Keratinocyte (primary cell): Measurements from ENCODE around the gene CTNNA3. TPM values are rescaled to one million over a fixed set of nuclear protein-coding genes. Genes with fewer than 3 reads are reported as not detected.

Experiments used
- DNase-seq: peaks from one replicate; pipeline ENCODE4 v3.0.0-alpha.2; 2011; ENCODE audit warnings: low read depth, missing footprints, low spot score
- FAIRE-seq: peaks from 2 replicates; lab custom pipeline; 2011; peaks lifted over from hg19 to GRCh38; lab: Jason Lieb, UNC
- H2AFZ ChIP-seq: 2 replicates; pipeline ENCODE4 v1.6.0; 2012; ENCODE audit warnings: low read length, control low read depth, inconsistent platforms; ENCODE audit not compliant: control insufficient read depth
- H3K27ac ChIP-seq: 2 replicates; pipeline ENCODE4 v1.5.1; 2011; ENCODE audit warnings: low read length; ENCODE audit not compliant: control insufficient read depth, insufficient read depth
- H3K27me3 ChIP-seq: 3 replicates; pipeline ENCODE4 v1.6.0; 2011; ENCODE audit warnings: low read length; ENCODE audit not compliant: control insufficient read depth, insufficient read depth; ENCODE audit errors: extremely low read depth
- H3K36me3 ChIP-seq, 2 experiments: 2 replicates in 1 of 2; 3 replicates in 1 of 2; pipeline ENCODE4 v1.5.1; 2011; ENCODE audit warnings: low read length in 2 of 2, mild to moderate bottlenecking in 1 of 2; ENCODE audit not compliant: control insufficient read depth in 2 of 2, insufficient read depth in 2 of 2; ENCODE audit errors: extremely low read depth in 1 of 2
- H3K4me1 ChIP-seq: 3 replicates; pipeline ENCODE4 v1.5.1; 2011; ENCODE audit warnings: low read length; ENCODE audit not compliant: control insufficient read depth, insufficient read depth; ENCODE audit errors: extremely low read depth
- H3K4me2 ChIP-seq: 3 replicates; pipeline ENCODE4 v1.6.0; 2011; ENCODE audit warnings: low read depth, low read length; ENCODE audit not compliant: control insufficient read depth, insufficient read depth; ENCODE audit errors: extremely low read depth
- H3K4me3 ChIP-seq, 3 experiments: fragments of 200-600 bp in 1 of 3; sonication (generic) in 1 of 3; 2 replicates in 2 of 3; 3 replicates in 1 of 3; pipeline ENCODE4 v1.5.1; 2011 to 2016; ENCODE audit warnings: low read length in 3 of 3, mild to moderate bottlenecking in 3 of 3, control low read depth in 2 of 3, inconsistent platforms in 1 of 3, low read depth in 1 of 3, mixed read lengths in 1 of 3, mixed run types in 1 of 3, moderate library complexity in 1 of 3; ENCODE audit not compliant: control insufficient read depth in 2 of 3, insufficient read depth in 2 of 3; ENCODE audit errors: extremely low read depth in 1 of 3
- H3K79me2 ChIP-seq: 2 replicates; pipeline ENCODE4 v1.6.0; 2012; ENCODE audit warnings: low read length; ENCODE audit not compliant: control insufficient read depth, insufficient read depth
- H3K9ac ChIP-seq: 3 replicates; pipeline ENCODE4 v1.6.0; 2011; ENCODE audit warnings: low read length; ENCODE audit not compliant: control insufficient read depth, insufficient read depth; ENCODE audit errors: extremely low read depth
- H3K9me1 ChIP-seq: 3 replicates; pipeline ENCODE4 v1.6.0; 2011; ENCODE audit warnings: low read length; ENCODE audit not compliant: control insufficient read depth, insufficient read depth; ENCODE audit errors: extremely low read depth
- H3K9me3 ChIP-seq: 2 replicates; pipeline ENCODE4 v1.5.1; 2012; ENCODE audit warnings: low read depth, low read length; ENCODE audit not compliant: control insufficient read depth
- H4K20me1 ChIP-seq: 3 replicates; pipeline ENCODE4 v1.6.0; 2011; ENCODE audit warnings: low read length; ENCODE audit not compliant: control insufficient read depth, insufficient read depth; ENCODE audit errors: extremely low read depth
- CTCF ChIP-seq, 3 experiments: IDR thresholded peaks in 1 of 3; conservative IDR thresholded peaks in 1 of 3; optimal IDR thresholded peaks in 1 of 3; 2 replicates in 2 of 3; 3 replicates in 1 of 3; pipeline versions ENCODE3 to v1.5.1; 2011; ENCODE audit warnings: low read length in 3 of 3, mild to moderate bottlenecking in 3 of 3, moderate library complexity in 2 of 3, control low read depth in 1 of 3, inconsistent platforms in 1 of 3; ENCODE audit not compliant: insufficient read depth in 2 of 3; ENCODE audit errors: extremely low read depth in 1 of 3
- EZH2 ChIP-seq: IDR thresholded peaks from one replicate; pipeline ENCODE4 v1.6.1; 2012; ENCODE audit warnings: inconsistent platforms, mild to moderate bottlenecking, low read length, moderate library complexity
- dilution Hi-C: fragments of 300-500 bp; cut with MboI; formaldehyde crosslinking; loops from one replicate; pipeline ENCODE4 v1.7.0; 2020; ENCODE audit warnings: low sequenced_read_pairs; ENCODE audit not compliant: extremely low pct_ligation_motif_present
- polyA plus RNA-seq, 5 experiments: library from polyadenylated mRNA; depleted of rRNA in 3 of 5; stranded (reverse) in 3 of 5; stranded (forward) in 1 of 5; unstranded in 1 of 5; fragments of >200 nt; gene quantifications; 1 replicate in 1 of 5; 2 replicates in 3 of 5; 3 replicates in 1 of 5; pipeline versions ENCODE4 v1.2.1 to v1.2.3, GENCODE V29; 2011 to 2012; ENCODE audit warnings: missing spikeins in 2 of 5, low read depth in 1 of 5, low replicate concordance in 1 of 5

CTNNA3 gene
- polyA plus RNA-seq, 1 donor (not counting 4 experiments of a cell fraction or from before 2014, with no cell fraction given): 0.01 TPM

DNA sequence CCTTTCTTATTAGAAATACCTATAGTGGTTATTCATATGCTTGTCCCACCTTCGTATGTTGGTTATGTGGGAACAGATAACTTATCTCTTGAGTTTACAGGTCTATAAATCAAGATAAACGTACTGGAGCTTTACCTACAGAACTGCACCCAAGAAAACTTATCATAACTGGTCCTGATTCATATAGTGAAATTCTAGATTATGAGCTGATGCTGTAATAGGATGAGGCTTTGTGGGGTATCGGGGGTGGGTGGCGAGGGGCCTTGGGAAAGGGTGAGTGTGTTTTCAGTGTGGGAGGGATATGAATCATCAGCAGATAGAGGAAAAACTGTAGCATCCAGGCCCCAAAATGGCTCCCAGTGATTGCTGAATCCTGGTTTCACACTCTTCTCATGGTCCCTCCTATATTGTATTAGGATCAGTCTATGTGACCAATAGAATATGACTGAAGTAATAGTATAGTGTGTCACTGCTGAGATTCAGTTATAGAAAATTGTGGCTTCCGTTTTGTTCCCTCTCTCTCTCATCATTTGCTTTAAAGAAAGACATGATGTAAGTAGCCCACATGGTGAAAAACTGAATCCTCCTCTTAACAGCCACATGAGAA is 1476.9 kb downstream of the CTNNA3 start:
- H2AFZ ChIP-seq: no peak overlapping the region
- no peaks in the 10 kb centered on the region for H3K4me1 ChIP-seq
- H4K20me1 ChIP-seq: no peaks in the 10 kb centered on the region
- DNase-seq: no peak
- no peaks in the 10 kb centered on the region for H3K27me3 ChIP-seq
- no peaks in the 10 kb centered on the region for H3K9me1 ChIP-seq
- no peak for TF ChIP-seq CTCF (optimal IDR thresholded peaks at IDR 0.05 in 1 of 3, IDR thresholded peaks at IDR 0.05 in 1 of 3, conservative IDR thresholded peaks at IDR 0.05 in 1 of 3; ENCODE audit: extremely low read depth in 1 of 3, insufficient read depth in 2 of 3, low read length in 3 of 3)
- TF ChIP-seq EZH2: no peak
- H3K4me3 ChIP-seq: no peak overlapping the region
- H3K79me2 ChIP-seq: no peaks in the 10 kb centered on the region
- H3K27ac ChIP-seq: no peak overlapping the region
- dilution Hi-C loops: no loop called here
- no peaks in the 10 kb centered on the region for H3K9me3 ChIP-seq
- FAIRE-seq: no peak
- H3K36me3 ChIP-seq: no peaks in the 10 kb centered on the region
- H3K4me2 ChIP-seq: no peak overlapping the region
- H3K9ac ChIP-seq: no peak overlapping the region

DNA sequence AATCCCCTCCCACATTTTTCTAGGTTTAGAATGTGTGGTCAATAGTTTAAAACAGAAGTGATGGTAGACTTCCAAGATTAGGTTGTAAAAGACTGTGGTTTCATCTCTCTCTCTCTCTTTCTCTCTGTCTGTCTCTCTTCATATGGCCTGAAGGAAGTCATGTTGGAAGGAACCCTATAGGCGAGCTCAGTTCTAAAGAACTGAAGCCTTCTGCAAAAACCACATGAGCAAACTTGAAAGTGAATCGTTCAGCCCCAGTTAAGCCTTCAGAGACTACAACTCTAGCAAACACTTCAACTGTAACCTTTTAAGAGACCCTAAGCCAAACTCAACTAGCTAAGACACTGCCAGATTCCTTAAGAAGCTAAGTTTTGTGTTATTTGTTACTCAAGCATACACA is 1477.7 kb downstream of the CTNNA3 start:
- no peaks in the 10 kb centered on the region for H3K79me2 ChIP-seq
- H3K27me3 ChIP-seq: no peaks in the 10 kb centered on the region
- FAIRE-seq: no peak
- H3K27ac ChIP-seq: no peak overlapping the region
- no peak for DNase-seq
- H4K20me1 ChIP-seq: no peaks in the 10 kb centered on the region
- H3K9ac ChIP-seq: no peak overlapping the region
- H3K4me3 ChIP-seq: no peak overlapping the region
- no peak for TF ChIP-seq CTCF (optimal IDR thresholded peaks at IDR 0.05 in 1 of 3, IDR thresholded peaks at IDR 0.05 in 1 of 3, conservative IDR thresholded peaks at IDR 0.05 in 1 of 3; ENCODE audit: extremely low read depth in 1 of 3, insufficient read depth in 2 of 3, low read length in 3 of 3)
- TF ChIP-seq EZH2: no peak
- H3K9me1 ChIP-seq: no peaks in the 10 kb centered on the region
- dilution Hi-C loops: no loop called here
- H3K9me3 ChIP-seq: no peaks in the 10 kb centered on the region
- no peak overlapping the region for H3K4me2 ChIP-seq
- H3K36me3 ChIP-seq: no peaks in the 10 kb centered on the region
- H3K4me1 ChIP-seq: no peaks in the 10 kb centered on the region
- H2AFZ ChIP-seq: no peak overlapping the region
